ENCODE measurements around the gene TRAPPC4.

TRAPPC4 gene

GRCh38 chr11:119061256-119061655 is 42.7 kb downstream of the TRAPPC4 start:
- CTCF ChIA-PET = interaction anchor here (0.6 kb wide), 1 partner anchor 77 kb away, joined by 6 read pairs; no protein-coding TSS in a partner anchor
- POLR2A ChIA-PET = no interaction called here
- no peak for DNase-seq (ENCODE audit: extremely low spot score)
- TF ChIP-seq L3MBTL2 (conservative IDR thresholded peaks at IDR 0.05) = no peak
- no peak for TF ChIP-seq FOXA1 (IDR thresholded peaks at IDR 0.05)
- TF ChIP-seq ARNT (IDR thresholded peaks at IDR 0.05) = no peak
- no peak for TF ChIP-seq HDGF (IDR thresholded peaks at IDR 0.05; ENCODE audit: borderline replicate concordance)

- CTCF ChIA-PET = no interaction called here
- no peak for TF ChIP-seq LEF1 (IDR thresholded peaks at IDR 0.05; ENCODE audit: borderline replicate concordance)
- no peak for DNase-seq (ENCODE audit: extremely low spot score)
- POLR2A ChIA-PET = interaction anchor here (0.7 to 1.2 kb wide), 2 partner anchors 33 to 44 kb away, joined by 3 to 4 read pairs; partner anchors contain the start of genes RPS25 and TRAPPC4
Measured at GRCh38 chr11:119062779-119063178, 44.2 kb downstream of the TRAPPC4 start.

- DNase-seq (ENCODE audit: extremely low spot score) = peak; percentile 39
- TF ChIP-seq FOXM1 (IDR thresholded peaks at IDR 0.05; ENCODE audit: borderline replicate concordance) (no peak), FOXA1 (IDR thresholded peaks at IDR 0.05) (no peak), HDGF (IDR thresholded peaks at IDR 0.05; ENCODE audit: borderline replicate concordance) (no peak), CTBP1 (IDR thresholded peaks at IDR 0.05; ENCODE audit: borderline replicate concordance) (no peak), ZNF384 (IDR thresholded peaks at IDR 0.05) (no peak), SP1 (IDR thresholded peaks at IDR 0.05) (no peak), PKNOX1 (IDR thresholded peaks at IDR 0.05) (no peak), FOXK2 (IDR thresholded peaks at IDR 0.05) (no peak), ARNT (IDR thresholded peaks at IDR 0.05) (no peak), SUZ12 (IDR thresholded peaks at IDR 0.05) (no peak), ELF4 (IDR thresholded peaks at IDR 0.05) (no peak), TARDBP (IDR thresholded peaks at IDR 0.05) (no peak), BHLHE40 (IDR thresholded peaks at IDR 0.05; ENCODE audit: borderline replicate concordance) (no peak), LEF1 (IDR thresholded peaks at IDR 0.05; ENCODE audit: borderline replicate concordance) (no peak), NFRKB (IDR thresholded peaks at IDR 0.05) (no peak), L3MBTL2 (conservative IDR thresholded peaks at IDR 0.05) (no peak)
- POLR2A ChIA-PET = interaction anchor here (1.0 to 1.5 kb wide), 3 partner anchors 19 to 68 kb away, joined by 3 to 6 read pairs (median 4); partner anchors contain the start of gene HMBS
- CTCF ChIA-PET = interaction anchor here (0.7 to 0.8 kb wide), 2 partner anchors 9 to 273 kb away, joined by 3 to 4 read pairs; partner anchors contain the start of gene HYOU1
Measured at GRCh38 chr11:119065369-119065768, 46.8 kb downstream of the TRAPPC4 start.

GRCh38 chr11:119067371-119068222 is 49.0 kb downstream of the TRAPPC4 start, which contains the start of gene VPS11:
VPS11 (plus strand) TSS chr11:119067818; CDS start chr11:119067824, 6 bp downstream.
- ChIA-PET POLR2A (interaction anchor here (0.8 to 2.8 kb wide), 14 partner anchors 10 to 255 kb away, joined by 3 to 28 read pairs (median 5); partner anchors contain the start of genes C2CD2L, DPAGT1, HINFP and HMBS), CTCF (interaction anchor here (1.0 kb wide), 1 partner anchor 11 kb away, joined by 4 read pairs; the partner anchor contains the start of gene HYOU1)
- no peak for TF ChIP-seq FOXM1 (IDR thresholded peaks at IDR 0.05; ENCODE audit: borderline replicate concordance)
- TF ChIP-seq FOXK2 (IDR thresholded peaks at IDR 0.05) = no peak
- TF ChIP-seq ARNT (IDR thresholded peaks at IDR 0.05) = no peak
- TF ChIP-seq FOXA1 (IDR thresholded peaks at IDR 0.05) = no peak
- TF ChIP-seq CTBP1 (IDR thresholded peaks at IDR 0.05; ENCODE audit: borderline replicate concordance) = no peak
- TF ChIP-seq TARDBP (IDR thresholded peaks at IDR 0.05) = no peak
- TF ChIP-seq ELF4 (IDR thresholded peaks at IDR 0.05) = peak; percentile 74
- TF ChIP-seq BHLHE40 (IDR thresholded peaks at IDR 0.05; ENCODE audit: borderline replicate concordance) = no peak
- TF ChIP-seq SUZ12 (IDR thresholded peaks at IDR 0.05) = no peak
- no peak for TF ChIP-seq HDGF (IDR thresholded peaks at IDR 0.05; ENCODE audit: borderline replicate concordance)
- TF ChIP-seq LEF1 (IDR thresholded peaks at IDR 0.05; ENCODE audit: borderline replicate concordance) = no peak; the same call in 1 of the 2 replicates
- TF ChIP-seq SP1 (IDR thresholded peaks at IDR 0.05) = no peak
- no peak for TF ChIP-seq ZNF384 (IDR thresholded peaks at IDR 0.05)
- peak; percentile 76 for TF ChIP-seq L3MBTL2 (conservative IDR thresholded peaks at IDR 0.05)
- peak; percentile 70 for TF ChIP-seq PKNOX1 (IDR thresholded peaks at IDR 0.05)
- TF ChIP-seq NFRKB (IDR thresholded peaks at IDR 0.05) = 0 out of 2 replicates have a peak, but pooled peaks have one; percentile 32

More at GRCh38 chr11:119067371-119068222, 49.0 kb downstream of the TRAPPC4 start, which contains the start of gene VPS11:
- DNase-seq (ENCODE audit: extremely low spot score) = peak; percentile 98
